K562 (cell line): ENCODE data around the gene DMBT1.

Source experiments
- BHLHE40 ChIP-seq: IDR thresholded peaks from 2 replicates; pipeline ENCODE4 v1.6.1; 2011; ENCODE audit warnings: low read length, improper control_type of control experiment
- CBX5 ChIP-seq: IDR thresholded peaks from 2 replicates; pipeline ENCODE4 v1.6.1; 2014; ENCODE audit warnings: low read depth, borderline replicate concordance
- EP300 ChIP-seq: IDR thresholded peaks from 2 replicates; pipeline ENCODE4 v1.6.1; 2012; ENCODE audit warnings: low read length, improper control_type of control experiment
- POLR2AphosphoS5 ChIP-seq: IDR thresholded peaks from 2 replicates; pipeline ENCODE4 v1.6.1; 2011; ENCODE audit warnings: mild to moderate bottlenecking, low read depth, low read length, moderate library complexity; ENCODE audit not compliant: control insufficient read depth, insufficient read depth
- PTRF ChIP-seq: fragments of 450-650 bp; IDR thresholded peaks from 2 replicates; pipeline ENCODE4 v1.6.1; 2016; ENCODE audit warnings: mild to moderate bottlenecking, missing genetic modification characterization, missing compliant biosample characterization
- TBP ChIP-seq: optimal IDR thresholded peaks from 2 replicates; pipeline ENCODE3; 2011; ENCODE audit warnings: low read depth, low read length, improper control_type of control experiment
- TOE1 ChIP-seq, 2 experiments: fragments of 450-650 bp in 1 of 2; sonication (generic) in 1 of 2; formaldehyde crosslinking in 1 of 2; IDR thresholded peaks; 2 replicates each; pipeline versions ENCODE4 v1.7.1 to v1.8.0; 2016 to 2022; ENCODE audit warnings: borderline replicate concordance in 2 of 2, mild to moderate bottlenecking in 2 of 2, antibody characterized with exemption in 1 of 2, inconsistent platforms in 1 of 2, low read depth in 1 of 2, missing genetic modification reagents in 1 of 2, moderate library complexity in 1 of 2
- ZEB2 ChIP-seq: fragments of 450-650 bp; IDR thresholded peaks from 2 replicates; pipeline ENCODE4 v1.6.1; 2016
- ZNF133 ChIP-seq: fragments of 250-450 bp; sonication (Bioruptor Pico); IDR thresholded peaks from 2 replicates; pipeline ENCODE4 v1.4.0; 2020; ENCODE audit warnings: mild to moderate bottlenecking
- ZNF146 ChIP-seq: IDR thresholded peaks from one replicate; pipeline ENCODE4 v1.6.1; 2018; ENCODE audit warnings: missing compliant biosample characterization; ENCODE audit not compliant: unreplicated experiment
- ZSCAN29 ChIP-seq: fragments of 450-650 bp; IDR thresholded peaks from 2 replicates; pipeline ENCODE4 v1.6.1; 2017
- TF ChIP-seq, protein P1 (sequence below), 2 experiments: IDR thresholded peaks; 2 replicates each; pipeline ENCODE4 v1.6.1; 2012; ENCODE audit warnings: improper control_type of control experiment in 2 of 2, low read depth in 2 of 2, low read length in 2 of 2, borderline replicate concordance in 1 of 2
- TF ChIP-seq, protein P2 (sequence below), 3 experiments: IDR thresholded peaks in 2 of 3; conservative IDR thresholded peaks in 1 of 3; 2 replicates each; pipeline ENCODE4 v1.5.1; 2011 to 2012; ENCODE audit warnings: low read length in 3 of 3, mild to moderate bottlenecking in 3 of 3, control low read depth in 2 of 3, improper control_type of control experiment in 1 of 3, inconsistent platforms in 1 of 3, low read depth in 1 of 3, mixed read lengths in 1 of 3, moderate library complexity in 1 of 3; ENCODE audit not compliant: insufficient read depth in 2 of 3
- TF ChIP-seq, protein P3 (sequence below): sonication (generic); formaldehyde crosslinking; IDR thresholded peaks from 2 replicates; pipeline ENCODE4 v1.8.1; 2023; ENCODE audit warnings: mild to moderate bottlenecking, missing genetic modification reagents

DNA sequence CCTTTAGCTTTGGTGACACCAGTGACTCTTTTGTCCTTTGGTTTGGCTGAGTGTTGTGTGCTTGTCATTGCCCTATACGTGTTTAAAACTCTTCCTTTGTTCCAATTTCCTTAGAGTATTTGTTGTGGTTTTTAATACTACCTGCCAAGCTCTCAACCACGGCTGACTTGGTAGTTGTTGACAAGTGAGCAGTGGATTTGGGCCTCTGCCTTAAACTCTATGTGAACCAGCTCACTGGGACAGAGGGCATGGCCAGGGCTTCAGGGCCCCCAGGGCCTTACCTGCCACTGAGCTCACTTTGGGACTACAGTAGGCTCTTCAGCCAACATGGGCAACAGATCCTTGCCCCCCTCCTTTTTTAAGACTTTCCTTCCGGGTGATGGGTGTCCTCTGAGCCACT lies 9.6 kb upstream of the DMBT1 start:
- TF ChIP-seq ZSCAN29 (no peak), ZEB2 (no peak), PTRF (tag) (no peak), TBP (no peak), CBX5 (no peak), POLR2AphosphoS5 (no peak), ZNF146 (CRISPR knock-in tag) (no peak), TOE1 (IDR thresholded peaks at IDR 0.05; ENCODE audit: borderline replicate concordance) (no peak), TOE1 (CRISPR knock-in tag; IDR thresholded peaks at IDR 0.05; ENCODE audit: borderline replicate concordance, low read depth) (no peak), EP300 (no peak), BHLHE40 (no peak), ZNF133 (CRISPR knock-in tag) (no peak)
- TF ChIP-seq, protein P1, sequence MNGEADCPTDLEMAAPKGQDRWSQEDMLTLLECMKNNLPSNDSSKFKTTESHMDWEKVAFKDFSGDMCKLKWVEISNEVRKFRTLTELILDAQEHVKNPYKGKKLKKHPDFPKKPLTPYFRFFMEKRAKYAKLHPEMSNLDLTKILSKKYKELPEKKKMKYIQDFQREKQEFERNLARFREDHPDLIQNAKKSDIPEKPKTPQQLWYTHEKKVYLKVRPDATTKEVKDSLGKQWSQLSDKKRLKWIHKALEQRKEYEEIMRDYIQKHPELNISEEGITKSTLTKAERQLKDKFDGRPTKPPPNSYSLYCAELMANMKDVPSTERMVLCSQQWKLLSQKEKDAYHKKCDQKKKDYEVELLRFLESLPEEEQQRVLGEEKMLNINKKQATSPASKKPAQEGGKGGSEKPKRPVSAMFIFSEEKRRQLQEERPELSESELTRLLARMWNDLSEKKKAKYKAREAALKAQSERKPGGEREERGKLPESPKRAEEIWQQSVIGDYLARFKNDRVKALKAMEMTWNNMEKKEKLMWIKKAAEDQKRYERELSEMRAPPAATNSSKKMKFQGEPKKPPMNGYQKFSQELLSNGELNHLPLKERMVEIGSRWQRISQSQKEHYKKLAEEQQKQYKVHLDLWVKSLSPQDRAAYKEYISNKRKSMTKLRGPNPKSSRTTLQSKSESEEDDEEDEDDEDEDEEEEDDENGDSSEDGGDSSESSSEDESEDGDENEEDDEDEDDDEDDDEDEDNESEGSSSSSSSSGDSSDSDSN (IDR thresholded peaks at IDR 0.05; ENCODE audit: borderline replicate concordance in 1 of 2, low read depth in 2 of 2, low read length in 2 of 2) = no peak
- TF ChIP-seq, protein P2, sequence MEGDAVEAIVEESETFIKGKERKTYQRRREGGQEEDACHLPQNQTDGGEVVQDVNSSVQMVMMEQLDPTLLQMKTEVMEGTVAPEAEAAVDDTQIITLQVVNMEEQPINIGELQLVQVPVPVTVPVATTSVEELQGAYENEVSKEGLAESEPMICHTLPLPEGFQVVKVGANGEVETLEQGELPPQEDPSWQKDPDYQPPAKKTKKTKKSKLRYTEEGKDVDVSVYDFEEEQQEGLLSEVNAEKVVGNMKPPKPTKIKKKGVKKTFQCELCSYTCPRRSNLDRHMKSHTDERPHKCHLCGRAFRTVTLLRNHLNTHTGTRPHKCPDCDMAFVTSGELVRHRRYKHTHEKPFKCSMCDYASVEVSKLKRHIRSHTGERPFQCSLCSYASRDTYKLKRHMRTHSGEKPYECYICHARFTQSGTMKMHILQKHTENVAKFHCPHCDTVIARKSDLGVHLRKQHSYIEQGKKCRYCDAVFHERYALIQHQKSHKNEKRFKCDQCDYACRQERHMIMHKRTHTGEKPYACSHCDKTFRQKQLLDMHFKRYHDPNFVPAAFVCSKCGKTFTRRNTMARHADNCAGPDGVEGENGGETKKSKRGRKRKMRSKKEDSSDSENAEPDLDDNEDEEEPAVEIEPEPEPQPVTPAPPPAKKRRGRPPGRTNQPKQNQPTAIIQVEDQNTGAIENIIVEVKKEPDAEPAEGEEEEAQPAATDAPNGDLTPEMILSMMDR (IDR thresholded peaks at IDR 0.05 in 2 of 3, conservative IDR thresholded peaks at IDR 0.05 in 1 of 3; ENCODE audit: insufficient read depth in 2 of 3, low read depth in 1 of 3, low read length in 3 of 3) = no peak
- TF ChIP-seq, protein P3, sequence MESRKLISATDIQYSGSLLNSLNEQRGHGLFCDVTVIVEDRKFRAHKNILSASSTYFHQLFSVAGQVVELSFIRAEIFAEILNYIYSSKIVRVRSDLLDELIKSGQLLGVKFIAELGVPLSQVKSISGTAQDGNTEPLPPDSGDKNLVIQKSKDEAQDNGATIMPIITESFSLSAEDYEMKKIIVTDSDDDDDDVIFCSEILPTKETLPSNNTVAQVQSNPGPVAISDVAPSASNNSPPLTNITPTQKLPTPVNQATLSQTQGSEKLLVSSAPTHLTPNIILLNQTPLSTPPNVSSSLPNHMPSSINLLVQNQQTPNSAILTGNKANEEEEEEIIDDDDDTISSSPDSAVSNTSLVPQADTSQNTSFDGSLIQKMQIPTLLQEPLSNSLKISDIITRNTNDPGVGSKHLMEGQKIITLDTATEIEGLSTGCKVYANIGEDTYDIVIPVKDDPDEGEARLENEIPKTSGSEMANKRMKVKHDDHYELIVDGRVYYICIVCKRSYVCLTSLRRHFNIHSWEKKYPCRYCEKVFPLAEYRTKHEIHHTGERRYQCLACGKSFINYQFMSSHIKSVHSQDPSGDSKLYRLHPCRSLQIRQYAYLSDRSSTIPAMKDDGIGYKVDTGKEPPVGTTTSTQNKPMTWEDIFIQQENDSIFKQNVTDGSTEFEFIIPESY (CRISPR knock-in tag) = no peak
